Neural progenitor cell (in vitro differentiated cells): ENCODE measurements around the gene PARD3B.

Source experiments
- EZH2 ChIP-seq: fragments of 200-600 bp; sonication (generic); IDR thresholded peaks from 2 replicates; pipeline ENCODE4 v1.6.1; 2017; ENCODE audit warnings: antibody characterized with exemption, mild to moderate bottlenecking, moderate library complexity
- EZH2phosphoT487 ChIP-seq: fragments of 200-600 bp; sonication (generic); IDR thresholded peaks from 2 replicates; pipeline ENCODE4 v1.6.1; 2017; ENCODE audit warnings: antibody characterized with exemption
- TF ChIP-seq, protein P1 (sequence below): fragments of 200-600 bp; sonication (generic); IDR thresholded peaks from 2 replicates; pipeline ENCODE4 v1.5.1; 2017; ENCODE audit warnings: antibody characterized with exemption, mild to moderate bottlenecking

DNA sequence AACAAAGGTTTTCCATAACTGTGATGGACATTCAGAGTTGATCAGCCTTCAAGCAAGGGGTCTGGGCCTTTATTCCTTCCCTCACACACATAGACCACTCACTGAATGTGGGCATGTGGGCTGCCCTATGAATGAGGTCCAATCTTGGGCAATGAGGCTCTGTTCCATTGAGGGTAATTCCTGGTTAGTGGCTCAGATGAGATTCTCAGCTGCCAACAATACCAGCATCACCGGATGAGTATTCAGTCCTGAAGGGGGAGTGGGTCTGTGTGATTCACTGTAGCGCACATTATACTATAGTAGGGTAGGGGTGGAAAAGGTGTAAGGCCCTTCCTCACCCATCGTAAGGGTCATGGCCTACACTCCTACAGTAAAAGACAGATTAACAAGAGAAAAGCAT lies 9.9 kb upstream of the PARD3B start:
- TF ChIP-seq EZH2 = no peak
- TF ChIP-seq, protein P1, sequence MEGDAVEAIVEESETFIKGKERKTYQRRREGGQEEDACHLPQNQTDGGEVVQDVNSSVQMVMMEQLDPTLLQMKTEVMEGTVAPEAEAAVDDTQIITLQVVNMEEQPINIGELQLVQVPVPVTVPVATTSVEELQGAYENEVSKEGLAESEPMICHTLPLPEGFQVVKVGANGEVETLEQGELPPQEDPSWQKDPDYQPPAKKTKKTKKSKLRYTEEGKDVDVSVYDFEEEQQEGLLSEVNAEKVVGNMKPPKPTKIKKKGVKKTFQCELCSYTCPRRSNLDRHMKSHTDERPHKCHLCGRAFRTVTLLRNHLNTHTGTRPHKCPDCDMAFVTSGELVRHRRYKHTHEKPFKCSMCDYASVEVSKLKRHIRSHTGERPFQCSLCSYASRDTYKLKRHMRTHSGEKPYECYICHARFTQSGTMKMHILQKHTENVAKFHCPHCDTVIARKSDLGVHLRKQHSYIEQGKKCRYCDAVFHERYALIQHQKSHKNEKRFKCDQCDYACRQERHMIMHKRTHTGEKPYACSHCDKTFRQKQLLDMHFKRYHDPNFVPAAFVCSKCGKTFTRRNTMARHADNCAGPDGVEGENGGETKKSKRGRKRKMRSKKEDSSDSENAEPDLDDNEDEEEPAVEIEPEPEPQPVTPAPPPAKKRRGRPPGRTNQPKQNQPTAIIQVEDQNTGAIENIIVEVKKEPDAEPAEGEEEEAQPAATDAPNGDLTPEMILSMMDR = no peak
- TF ChIP-seq EZH2phosphoT487 = no peak
